Aorta (tissue), 4 donors: ENCODE data around the gene RIIAD1. TPM values are rescaled to one million over a fixed set of nuclear protein-coding genes. Genes with fewer than 3 reads are reported as not detected.

Source experiments
- polyA plus RNA-seq, 2 donors: library from polyadenylated mRNA; stranded (reverse); fragments of 200-250 nt; gene quantifications; one replicate each; pipeline ENCODE4 v1.2.3, GENCODE V29; 2013
- total RNA-seq, 2 donors: library from RNA; stranded (reverse); fragmentation: NEBNext Ultra II Directional; extraction: Animal tissue kit (Norgen Biotek cat#: 25700); gene quantifications; one replicate each; pipeline ENCODE4 v1.2.1, GENCODE V29; 2021
- donor health status: healthy with polysubstance abuse.
- donor health status: Bipolar disorder and iron deficiency.
- donor health status: DM: no; HTN: no; CAD: no.
- donor health status: DM: yes; HTN: yes; CAD: no.

Gene RIIAD1
- total and polyA plus RNA-seq, 4 donors: not detected

Other genes with a start within 250 kb of the RIIAD1 start
- 1 to 10 TPM in 1 of 2 donors, under 1 TPM in 1; 0.23 to 1.7 TPM for gene CGN, start 210.1 kb upstream of the RIIAD1 start, total RNA-seq
- 10 to 100 TPM in 1 of 2 donors, under 1 TPM in 1; 0.36 to 27.5 TPM for gene CGN, start 210.1 kb upstream of the RIIAD1 start, polyA plus RNA-seq
- 10 to 100 TPM in 1 of 2 donors, 1 to 10 TPM in 1; 6.5 to 11.2 TPM for gene TUFT1, start 181.2 kb upstream of the RIIAD1 start, total RNA-seq
- 1 to 10 TPM; 3.9 to 4.5 TPM for gene TUFT1, start 181.2 kb upstream of the RIIAD1 start, polyA plus RNA-seq
- gene SNX27, start 109.5 kb upstream of the RIIAD1 start, total RNA-seq: 10 to 100 TPM; 34.7 to 48.0 TPM
- gene SNX27, start 109.5 kb upstream of the RIIAD1 start, polyA plus RNA-seq: 1 to 10 TPM; 5.6 to 6.4 TPM
- gene CELF3, start 4.7 kb upstream of the RIIAD1 start, total RNA-seq: not detected
- under 1 TPM in 1 of 2 donors, not detected in 1; 0.13 TPM for gene CELF3, start 4.7 kb upstream of the RIIAD1 start, polyA plus RNA-seq
- 10 to 100 TPM; 38.7 to 52.7 TPM for gene MRPL9, start 42.0 kb downstream of the RIIAD1 start, total RNA-seq
- 10 to 100 TPM; 39.7 to 58.9 TPM for gene MRPL9, start 42.0 kb downstream of the RIIAD1 start, polyA plus RNA-seq
- 1 to 10 TPM; 3.7 to 9.1 TPM for gene TDRKH, start 69.0 kb downstream of the RIIAD1 start, total RNA-seq
- 1 to 10 TPM; 1.5 to 2.5 TPM for gene TDRKH, start 69.0 kb downstream of the RIIAD1 start, polyA plus RNA-seq
- not detected for gene LINGO4, start 83.9 kb downstream of the RIIAD1 start, total RNA-seq
- gene LINGO4, start 83.9 kb downstream of the RIIAD1 start, polyA plus RNA-seq: not detected
- gene RORC, start 110.3 kb downstream of the RIIAD1 start, total RNA-seq: under 1 TPM in 1 of 2 donors, not detected in 1; 0.24 TPM
- gene RORC, start 110.3 kb downstream of the RIIAD1 start, polyA plus RNA-seq: 1 to 10 TPM in 1 of 2 donors, under 1 TPM in 1; 0.10 to 1.6 TPM
- gene C2CD4D, start 118.3 kb downstream of the RIIAD1 start, total RNA-seq: not detected
- gene C2CD4D, start 118.3 kb downstream of the RIIAD1 start, polyA plus RNA-seq: not detected
- gene THEM5, start 132.2 kb downstream of the RIIAD1 start, total RNA-seq: not detected
- gene THEM5, start 132.2 kb downstream of the RIIAD1 start, polyA plus RNA-seq: not detected
- 10 to 100 TPM; 11.8 to 17.5 TPM for gene THEM4, start 188.0 kb downstream of the RIIAD1 start, total RNA-seq
- 10 to 100 TPM in 1 of 2 donors, 1 to 10 TPM in 1; 3.8 to 12.3 TPM for gene THEM4, start 188.0 kb downstream of the RIIAD1 start, polyA plus RNA-seq